Cardiac fibroblast (primary cell): ENCODE results near the gene RPS27.
"Not testable (repeated sequence)": the region's sequence is repeated elsewhere in the genome, so short reads cannot be mapped to it uniquely, and the experiment has no call there.

ENCODE experiments used
- DNase-seq, 2 donors: peaks; one replicate each; pipeline versions ENCODE4 v3.0.0 to v3.0.0-alpha.2; 2010; ENCODE audit warnings: low read depth in 2 of 2
- H3K4me3 ChIP-seq, 2 donors: replicated peaks in 1 of 2; 1 replicate in 1 of 2; 2 replicates in 1 of 2; pipeline ENCODE4 v1.5.1; 2011; ENCODE audit warnings: low read depth in 2 of 2, low read length in 2 of 2, mild to moderate bottlenecking in 2 of 2, moderate library complexity in 1 of 2
- TF ChIP-seq, protein P1 (sequence below): IDR thresholded peaks from one replicate; pipeline ENCODE4 v1.5.1; 2011; ENCODE audit warnings: low read depth, mild to moderate bottlenecking, low read length, inconsistent platforms

RPS27 gene

DNA sequence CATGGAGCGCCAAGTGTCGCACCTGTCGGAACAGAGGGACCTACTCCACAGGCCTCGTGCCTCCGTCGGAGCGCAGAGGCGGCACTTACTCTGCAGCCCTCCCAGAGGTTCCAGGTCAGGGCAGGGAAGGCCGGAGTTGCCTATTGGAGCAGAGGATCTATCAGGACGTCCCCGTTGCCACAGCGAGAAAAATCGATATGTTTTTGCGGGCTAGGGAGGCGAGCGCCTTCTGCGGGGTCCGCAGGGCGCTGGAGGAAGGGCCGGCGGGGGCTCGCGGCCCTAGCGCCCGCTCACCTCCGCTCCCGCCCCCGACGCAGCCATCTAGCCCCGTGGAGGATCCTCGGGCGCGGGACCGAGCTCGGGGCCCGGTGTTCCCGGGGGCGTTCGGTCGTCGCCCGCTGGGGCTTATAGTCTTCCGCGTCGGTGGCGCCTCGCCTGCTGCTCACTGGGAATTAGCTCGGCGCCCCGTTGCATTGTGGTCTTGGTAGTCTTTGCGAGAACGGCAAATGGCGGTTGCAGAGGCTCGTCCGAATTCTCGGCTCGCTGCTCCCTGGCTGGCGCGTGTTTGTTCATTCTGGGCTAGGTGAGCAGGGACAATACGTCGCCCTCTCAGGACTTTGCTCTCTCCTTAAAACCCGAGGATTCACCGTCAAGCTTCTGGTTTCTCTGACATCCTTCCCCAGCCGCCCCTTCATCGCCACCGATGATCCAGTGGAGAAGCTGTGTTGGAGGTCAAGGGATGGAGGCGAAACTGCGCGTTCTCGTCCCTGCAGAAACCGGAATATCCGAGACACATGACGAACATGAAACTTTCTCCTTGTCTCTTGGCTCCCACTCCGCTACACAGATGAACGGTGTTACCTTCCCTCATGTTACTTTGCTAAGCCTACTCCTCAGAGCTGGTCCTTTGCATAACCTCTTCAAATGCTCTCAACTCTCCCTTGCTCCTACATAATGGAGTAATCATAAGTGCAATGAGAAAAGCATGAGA lies 13.0 kb upstream of the RPS27 start, which contains the start of gene JTB:
JTB (minus strand) TSS at position 425 of the 991 bp plus-strand sequence; CDS start at position 3, 422 bp downstream.
- DNase-seq: peak; percentile 82
- TF ChIP-seq, protein P1, sequence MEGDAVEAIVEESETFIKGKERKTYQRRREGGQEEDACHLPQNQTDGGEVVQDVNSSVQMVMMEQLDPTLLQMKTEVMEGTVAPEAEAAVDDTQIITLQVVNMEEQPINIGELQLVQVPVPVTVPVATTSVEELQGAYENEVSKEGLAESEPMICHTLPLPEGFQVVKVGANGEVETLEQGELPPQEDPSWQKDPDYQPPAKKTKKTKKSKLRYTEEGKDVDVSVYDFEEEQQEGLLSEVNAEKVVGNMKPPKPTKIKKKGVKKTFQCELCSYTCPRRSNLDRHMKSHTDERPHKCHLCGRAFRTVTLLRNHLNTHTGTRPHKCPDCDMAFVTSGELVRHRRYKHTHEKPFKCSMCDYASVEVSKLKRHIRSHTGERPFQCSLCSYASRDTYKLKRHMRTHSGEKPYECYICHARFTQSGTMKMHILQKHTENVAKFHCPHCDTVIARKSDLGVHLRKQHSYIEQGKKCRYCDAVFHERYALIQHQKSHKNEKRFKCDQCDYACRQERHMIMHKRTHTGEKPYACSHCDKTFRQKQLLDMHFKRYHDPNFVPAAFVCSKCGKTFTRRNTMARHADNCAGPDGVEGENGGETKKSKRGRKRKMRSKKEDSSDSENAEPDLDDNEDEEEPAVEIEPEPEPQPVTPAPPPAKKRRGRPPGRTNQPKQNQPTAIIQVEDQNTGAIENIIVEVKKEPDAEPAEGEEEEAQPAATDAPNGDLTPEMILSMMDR: no peak
- H3K4me3 ChIP-seq: peak within 1 kb of the TSS; percentile 74 to 97

DNA sequence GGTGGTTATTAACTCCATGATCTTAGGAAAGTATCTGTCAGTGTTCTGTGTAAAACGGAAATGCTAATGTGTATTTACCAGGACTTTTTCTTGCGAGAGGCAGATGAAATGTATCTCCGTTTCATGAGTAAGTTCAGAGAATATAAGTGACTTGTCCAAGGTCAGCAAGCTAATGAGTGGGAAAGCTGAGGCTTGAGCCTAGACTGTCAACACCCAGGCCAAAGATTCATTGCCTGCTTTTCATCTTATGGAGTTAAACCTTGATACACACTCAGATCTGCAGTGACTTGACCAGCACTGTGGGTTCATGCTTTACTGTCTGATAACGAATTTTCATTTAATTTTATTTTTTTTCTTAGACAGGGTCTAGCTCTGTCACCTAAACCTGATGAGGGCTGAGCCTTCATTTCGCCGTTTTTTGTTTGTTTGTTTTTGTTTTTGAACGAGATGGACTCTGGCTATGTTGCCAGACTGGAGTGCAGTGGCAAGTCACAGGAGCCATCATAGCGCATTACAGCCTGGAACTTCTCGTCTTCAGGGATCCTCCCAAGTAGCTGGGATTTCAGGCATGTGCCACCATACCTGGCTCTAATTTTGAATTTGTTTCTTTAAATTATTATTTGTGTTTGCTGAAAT lies 12.2 kb upstream of the RPS27 start:
- no peak for DNase-seq
- H3K4me3 ChIP-seq: peak overlapping the region; percentile 74 to 97
- TF ChIP-seq, protein P1: no peak

DNA sequence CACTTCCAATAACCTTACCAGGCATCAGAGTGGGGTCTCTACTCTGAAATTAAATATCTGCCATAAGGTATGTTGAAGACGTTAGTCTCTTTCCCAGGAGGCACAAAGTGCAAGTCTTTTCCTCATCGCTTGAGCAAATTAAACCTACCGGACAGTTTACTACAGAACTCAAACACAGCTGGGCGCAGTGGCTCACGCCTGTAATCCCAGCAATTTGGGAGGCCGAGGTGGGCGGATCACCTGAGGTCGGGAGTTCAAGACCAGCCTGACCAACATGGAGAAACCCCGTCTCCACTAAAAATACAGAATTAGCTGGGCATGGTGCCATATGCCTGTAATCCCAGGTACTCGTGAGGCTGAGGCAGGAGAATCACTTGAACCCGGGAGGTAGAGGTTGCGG lies 11.5 kb upstream of the RPS27 start:
- DNase-seq, H3K4me3 ChIP-seq: not testable (repeated sequence)

DNA sequence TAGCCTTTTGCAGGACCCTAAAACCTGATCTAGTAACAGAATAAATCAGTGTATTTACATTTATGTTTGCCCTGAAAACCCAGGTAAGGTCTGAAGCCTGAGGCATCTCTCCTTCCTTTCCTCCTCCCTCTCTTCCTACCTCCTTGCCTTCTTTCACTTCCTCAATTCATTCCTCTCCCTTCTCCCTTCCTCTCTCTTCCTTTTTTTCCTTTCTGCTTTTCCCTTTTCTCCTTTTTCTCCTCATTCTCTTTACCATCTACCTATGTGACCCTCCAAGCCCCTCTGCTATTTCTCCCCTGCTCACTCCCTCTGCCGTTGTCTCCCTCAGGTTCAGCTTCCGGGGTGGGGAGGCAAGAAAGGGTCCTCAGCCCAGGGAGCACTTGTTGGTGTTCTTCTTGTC lies 8.8 kb upstream of the RPS27 start:
- not testable (repeated sequence) for DNase-seq, H3K4me3 ChIP-seq

DNA sequence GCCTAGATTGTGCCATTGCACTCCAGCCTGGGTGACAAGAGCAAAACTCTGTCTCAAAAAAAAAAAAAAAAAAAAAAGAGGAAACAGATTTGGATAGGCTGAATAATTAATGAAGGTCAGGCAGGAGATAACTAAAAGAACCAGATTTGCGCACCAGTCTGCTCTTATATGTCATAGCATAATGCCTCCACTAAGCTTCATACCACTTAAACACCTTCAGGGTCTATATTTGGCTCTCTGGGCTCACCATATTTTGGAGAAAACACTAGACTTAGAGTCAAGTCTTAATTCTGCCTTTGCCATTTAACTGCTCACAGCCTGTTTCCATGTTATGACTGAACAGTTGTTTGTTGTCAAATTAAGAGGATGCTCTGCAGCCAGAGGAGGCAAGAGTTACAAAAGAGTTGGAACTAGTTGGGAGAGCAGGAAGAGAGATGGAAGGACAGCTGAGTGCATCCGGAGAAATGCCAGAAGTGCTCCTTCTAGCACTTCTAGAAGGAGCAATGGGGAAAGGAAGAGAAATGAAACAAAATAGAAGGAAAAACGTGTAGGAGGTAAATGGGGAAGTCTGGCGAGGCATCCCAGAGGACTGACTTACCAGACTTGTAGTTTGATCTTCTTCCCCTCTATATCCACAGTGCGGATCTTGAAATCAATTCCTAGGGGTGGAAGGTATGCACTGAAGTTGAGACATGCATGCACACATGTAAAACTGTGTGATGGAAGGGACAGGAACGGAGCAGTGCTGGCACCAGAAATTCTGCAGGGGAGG lies 6.3 kb upstream of the RPS27 start:
- H3K4me3 ChIP-seq: peak overlapping the region; percentile 72 to 89
- TF ChIP-seq, protein P1: no peak
- DNase-seq: peak in 1 of 2 donors; percentile 34

DNA sequence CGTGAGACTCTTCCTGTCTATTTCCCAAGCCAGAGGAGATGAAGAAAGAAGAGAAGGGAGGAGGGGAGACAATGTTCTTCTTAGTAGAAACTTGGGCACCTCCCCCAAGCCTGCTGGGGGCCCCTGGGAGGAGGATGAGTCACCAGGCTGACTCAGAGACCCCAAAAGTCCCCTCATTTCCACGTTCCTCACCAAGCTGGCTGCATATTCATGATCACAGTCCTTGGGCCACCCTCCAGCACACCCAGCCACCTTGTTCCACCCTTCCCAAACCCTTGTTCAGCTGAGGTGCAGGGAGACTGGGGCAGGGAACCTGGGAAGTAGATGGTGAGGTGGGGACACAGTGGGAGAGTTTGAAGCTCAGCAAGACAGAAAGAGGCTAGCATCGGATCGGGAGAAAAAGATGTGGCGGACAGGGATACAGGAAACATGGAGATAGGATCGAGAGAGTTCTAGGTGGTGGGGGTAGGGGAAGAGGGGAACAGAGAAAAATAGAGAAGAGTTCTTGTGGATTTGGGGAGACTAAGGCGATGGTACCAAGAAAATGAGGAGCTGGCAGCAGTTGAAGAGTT lies 5.1 kb upstream of the RPS27 start:
- TF ChIP-seq, protein P1: no peak
- peak; percentile 80 to 93 for DNase-seq
- peak overlapping the region; percentile 72 to 89 for H3K4me3 ChIP-seq

DNA sequence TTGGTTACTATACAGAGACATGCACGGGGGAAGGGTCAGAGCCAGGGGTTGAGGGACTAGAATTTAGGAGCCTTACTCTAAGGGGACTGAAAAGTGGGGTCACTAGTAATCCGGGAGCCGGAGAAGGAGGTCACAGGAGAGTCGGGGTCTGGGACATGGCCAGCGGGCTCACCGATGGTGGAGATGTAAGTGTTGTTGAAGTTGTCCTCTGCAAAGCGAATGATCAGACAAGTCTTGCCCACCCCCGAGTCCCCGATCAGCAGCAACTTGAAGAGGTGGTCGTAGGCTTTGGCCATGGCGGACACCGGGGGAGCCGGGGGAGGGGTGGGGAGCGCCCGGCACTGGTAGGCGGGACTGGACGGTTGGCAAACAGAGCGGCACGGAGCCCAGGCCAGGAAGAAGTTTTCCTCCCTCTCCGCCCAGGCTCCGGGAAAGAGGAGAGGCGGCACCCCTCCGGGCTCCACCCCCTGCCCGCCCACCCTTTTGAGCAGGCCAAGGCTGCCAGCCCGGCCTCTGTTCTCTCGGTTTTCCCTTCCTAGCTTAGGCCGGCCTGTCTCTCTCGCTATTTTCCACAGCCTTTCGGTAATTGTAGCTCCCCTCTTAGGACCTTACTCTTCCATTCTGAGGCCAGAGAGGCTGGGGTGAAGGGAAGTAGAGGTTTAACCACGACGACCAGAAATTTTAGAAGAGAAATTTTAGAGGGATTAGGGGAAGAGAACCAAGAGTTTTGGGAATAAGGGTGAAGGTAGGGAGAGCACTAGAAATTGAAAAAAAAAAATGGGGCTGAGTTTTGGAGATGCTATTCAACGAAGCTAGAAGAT lies 4.4 kb upstream of the RPS27 start, which contains the start of gene RAB13:
RAB13 (minus strand) TSS at position 399 of the 821 bp plus-strand sequence; CDS start at position 296, 103 bp downstream.
- peak; percentile 87 to 92 for DNase-seq
- TF ChIP-seq, protein P1: no peak
- H3K4me3 ChIP-seq: peak within 1 kb of the TSS; percentile 72 to 89
